Measurements from ENCODE around the gene LTBP1.
A peak's percentile ranks its signal among the peaks of the same experiment; 100 is the strongest.

The LTBP1 gene

GRCh38 chr2:33409417-33409955, 462.7 kb downstream of the LTBP1 start:
- in situ Hi-C loops (cut with MboI; ENCODE audit: low sequenced_read_pairs, unreplicated experiment) = no loop called here
- no peak for TF ChIP-seq CTCF (IDR thresholded peaks at IDR 0.05; ENCODE audit: borderline replicate concordance, control extremely low read depth, extremely low read depth, insufficient read depth, missing control alignments)
- DNase-seq (ENCODE audit: low spot score) = no peak

GRCh38 chr2:33411765-33412164, 465.0 kb downstream of the LTBP1 start:
- in situ Hi-C loops (cut with MboI; ENCODE audit: low sequenced_read_pairs, unreplicated experiment) = no loop called here
- no peak for TF ChIP-seq CTCF (IDR thresholded peaks at IDR 0.05; ENCODE audit: borderline replicate concordance, control extremely low read depth, extremely low read depth, insufficient read depth, missing control alignments)
- no peak for DNase-seq (ENCODE audit: low spot score)

- TF ChIP-seq CTCF (IDR thresholded peaks at IDR 0.05; ENCODE audit: borderline replicate concordance, control extremely low read depth, extremely low read depth, insufficient read depth, missing control alignments) = no peak
- DNase-seq (ENCODE audit: low spot score) = peak; percentile 48
- in situ Hi-C loops (cut with MboI; ENCODE audit: low sequenced_read_pairs, unreplicated experiment) = no loop called here
These were observed 466.2 kb downstream of the LTBP1 start for GRCh38 chr2:33412920-33413319.

- no peak for TF ChIP-seq CTCF (IDR thresholded peaks at IDR 0.05; ENCODE audit: borderline replicate concordance, control extremely low read depth, extremely low read depth, insufficient read depth, missing control alignments)
- no peak for DNase-seq (ENCODE audit: low spot score)
- in situ Hi-C loops (cut with MboI; ENCODE audit: low sequenced_read_pairs, unreplicated experiment) = no loop called here
These were observed 472.9 kb downstream of the LTBP1 start for GRCh38 chr2:33419581-33420200.

GRCh38 chr2:33420726-33421125, 474.0 kb downstream of the LTBP1 start:
- no peak for DNase-seq (ENCODE audit: low spot score)
- TF ChIP-seq CTCF (IDR thresholded peaks at IDR 0.05; ENCODE audit: borderline replicate concordance, control extremely low read depth, extremely low read depth, insufficient read depth, missing control alignments) = no peak
- in situ Hi-C loops (cut with MboI; ENCODE audit: low sequenced_read_pairs, unreplicated experiment) = no loop called here

GRCh38 chr2:33421820-33422219, 475.1 kb downstream of the LTBP1 start:
- DNase-seq (ENCODE audit: low spot score) = no peak
- in situ Hi-C loops (cut with MboI; ENCODE audit: low sequenced_read_pairs, unreplicated experiment) = no loop called here
- TF ChIP-seq CTCF (IDR thresholded peaks at IDR 0.05; ENCODE audit: borderline replicate concordance, control extremely low read depth, extremely low read depth, insufficient read depth, missing control alignments) = no peak

Data from GM13976 (cell line).